Spleen (tissue), 11 donors: ENCODE data around the gene OR10AD1. TPM values are rescaled to one million over a fixed set of nuclear protein-coding genes. Genes with fewer than 3 reads are reported as not detected.

Source experiments
- DNase-seq: peaks from one replicate; pipeline ENCODE4 v3.0.0-alpha.2; 2020
- H3K27ac ChIP-seq, 8 donors: fragments of 200-600 bp; sonication (generic) in 7 of 8; 1 replicate in 4 of 8; 2 replicates in 4 of 8; pipeline versions ENCODE4 v1.5.0 to v1.8.0; 2016 to 2021; ENCODE audit warnings: inconsistent platforms in 4 of 8, mild to moderate bottlenecking in 4 of 8, moderate library complexity in 1 of 8
- H3K27me3 ChIP-seq, 7 donors: fragments of 200-600 bp; sonication (generic) in 6 of 7; replicated peaks in 1 of 7; 1 replicate in 4 of 7; 2 replicates in 3 of 7; pipeline versions ENCODE4 v1.5.0 to v1.8.0; 2016 to 2021; ENCODE audit warnings: inconsistent platforms in 3 of 7, mild to moderate bottlenecking in 1 of 7
- H3K36me3 ChIP-seq, 6 donors: fragments of 200-600 bp; sonication (generic) in 5 of 6; 1 replicate in 4 of 6; 2 replicates in 2 of 6; pipeline versions ENCODE4 v1.5.0 to v1.8.0; 2016 to 2021; ENCODE audit warnings: inconsistent platforms in 2 of 6
- H3K4me1 ChIP-seq, 6 donors: fragments of 200-600 bp; sonication (generic) in 5 of 6; 1 replicate in 3 of 6; 2 replicates in 3 of 6; pipeline versions ENCODE4 v1.5.0 to v1.8.0; 2016 to 2021; ENCODE audit warnings: inconsistent platforms in 3 of 6
- H3K4me3 ChIP-seq, 8 donors: fragments of 200-600 bp; sonication (generic) in 7 of 8; 1 replicate in 4 of 8; 2 replicates in 4 of 8; pipeline versions ENCODE4 v1.5.0 to v1.8.0; 2016 to 2021; ENCODE audit warnings: inconsistent platforms in 4 of 8, mild to moderate bottlenecking in 4 of 8, moderate library complexity in 2 of 8
- H3K9me3 ChIP-seq, 8 donors: fragments of 200-600 bp; sonication (generic) in 7 of 8; 1 replicate in 4 of 8; 2 replicates in 4 of 8; pipeline versions ENCODE4 v1.5.0 to v1.8.0; 2016 to 2021; ENCODE audit warnings: inconsistent platforms in 4 of 8
- POLR2A ChIP-seq, 3 donors: fragments of 450-650 bp; IDR thresholded peaks; one replicate each; pipeline ENCODE4 v1.5.1; 2017; ENCODE audit warnings: antibody characterized with exemption in 3 of 3, mild to moderate bottlenecking in 1 of 3
- POLR2AphosphoS5 ChIP-seq, 3 donors: sonication (generic); formaldehyde crosslinking; IDR thresholded peaks; one replicate each; pipeline ENCODE4 v1.5.1; 2017; ENCODE audit warnings: antibody characterized with exemption in 3 of 3
- WGBS, 5 donors: extraction: QIAGEN DNeasy Blood & Tissue Kit in 3 of 5; methylation state at CpG; one replicate each; pipeline versions ENCODE4 v1.1.5 to v1.1.7; 2013 to 2018; 5-methylcytosine and 5-hydroxymethylcytosine counted together
- intact Hi-C: fragments of 100-400 bp; cut with DNase I; formaldehyde crosslinking; loops from one replicate; pipeline ENCODE4 v1.15.0; 2023; ENCODE audit warnings: low total_unique reads
- polyA plus RNA-seq, 3 donors: library from polyadenylated mRNA; stranded (reverse); fragments of 200-250 nt; gene quantifications; one replicate each; pipeline ENCODE4 v1.2.1, GENCODE V29; 2013
- total RNA-seq, 7 donors: library from RNA; depleted of rRNA in 3 of 7; stranded (reverse); fragments of >200 nt in 3 of 7; fragmentation: NEBNext Ultra II Directional in 4 of 7; extraction: Animal tissue kit (Norgen Biotek cat#: 25700) in 4 of 7; gene quantifications; one replicate each; pipeline versions ENCODE4 v1.1.0 to v1.2.1, GENCODE V29; 2016 to 2021
- TF ChIP-seq, protein P1 (sequence below), 11 experiments: fragments of 200-600 bp in 7 of 11; fragments of 450-650 bp in 4 of 11; sonication (generic) in 4 of 11; IDR thresholded peaks in 8 of 11; conservative IDR thresholded peaks in 3 of 11; 1 replicate in 7 of 11; 2 replicates in 4 of 11; pipeline versions ENCODE4 v1.4.0 to v1.8.0; 2016 to 2021; ENCODE audit warnings: antibody characterized with exemption in 11 of 11, inconsistent platforms in 4 of 11, mild to moderate bottlenecking in 1 of 11
- donor health status: healthy with polysubstance abuse.
- donor health status: DM: no; HTN: no; CAD: no; lungs with moderate emphysema.
- donor health status: DM: no; HTN: no; CAD: no.
- donor health status: Bipolar disorder and iron deficiency.
- donor health status: healthy.
- donor health status: DM: no; HTN: no; CAD: no.
- donor health status: DM: yes; HTN: yes; CAD: no.

The OR10AD1 gene
- total and polyA plus RNA-seq, 10 donors = not detected

- TF ChIP-seq, protein P1, sequence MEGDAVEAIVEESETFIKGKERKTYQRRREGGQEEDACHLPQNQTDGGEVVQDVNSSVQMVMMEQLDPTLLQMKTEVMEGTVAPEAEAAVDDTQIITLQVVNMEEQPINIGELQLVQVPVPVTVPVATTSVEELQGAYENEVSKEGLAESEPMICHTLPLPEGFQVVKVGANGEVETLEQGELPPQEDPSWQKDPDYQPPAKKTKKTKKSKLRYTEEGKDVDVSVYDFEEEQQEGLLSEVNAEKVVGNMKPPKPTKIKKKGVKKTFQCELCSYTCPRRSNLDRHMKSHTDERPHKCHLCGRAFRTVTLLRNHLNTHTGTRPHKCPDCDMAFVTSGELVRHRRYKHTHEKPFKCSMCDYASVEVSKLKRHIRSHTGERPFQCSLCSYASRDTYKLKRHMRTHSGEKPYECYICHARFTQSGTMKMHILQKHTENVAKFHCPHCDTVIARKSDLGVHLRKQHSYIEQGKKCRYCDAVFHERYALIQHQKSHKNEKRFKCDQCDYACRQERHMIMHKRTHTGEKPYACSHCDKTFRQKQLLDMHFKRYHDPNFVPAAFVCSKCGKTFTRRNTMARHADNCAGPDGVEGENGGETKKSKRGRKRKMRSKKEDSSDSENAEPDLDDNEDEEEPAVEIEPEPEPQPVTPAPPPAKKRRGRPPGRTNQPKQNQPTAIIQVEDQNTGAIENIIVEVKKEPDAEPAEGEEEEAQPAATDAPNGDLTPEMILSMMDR (IDR thresholded peaks at IDR 0.05 in 8 of 11, conservative IDR thresholded peaks at IDR 0.05 in 3 of 11) = no peak
- TF ChIP-seq POLR2AphosphoS5 (IDR thresholded peaks at IDR 0.05) (no peak), POLR2A (IDR thresholded peaks at IDR 0.05) (no peak)
- H3K27me3 ChIP-seq = no peaks in the 10 kb centered on the region
- H3K36me3 ChIP-seq = peaks cover 0 to 20% (median 0%) of the 10 kb centered on the region in 6 donors
- H3K4me1 ChIP-seq = peaks cover 10 to 34% (median 26%) of the 10 kb centered on the region in 6 donors
- no peak for DNase-seq
- intact Hi-C loops = no loop called here
- no peak overlapping the region for H3K27ac ChIP-seq
- peaks cover 0 to 55% (median 40%) of the 10 kb centered on the region in 8 donors for H3K9me3 ChIP-seq
- WGBS, 5 donors = 92 to 99% (median 95%) methylated on average over 8 of the region's 8 CpGs
- H3K4me3 ChIP-seq = no peak overlapping the region
Measured at GRCh38 chr12:48202766-48203165, 326 bp downstream of the OR10AD1 start.

DNA sequence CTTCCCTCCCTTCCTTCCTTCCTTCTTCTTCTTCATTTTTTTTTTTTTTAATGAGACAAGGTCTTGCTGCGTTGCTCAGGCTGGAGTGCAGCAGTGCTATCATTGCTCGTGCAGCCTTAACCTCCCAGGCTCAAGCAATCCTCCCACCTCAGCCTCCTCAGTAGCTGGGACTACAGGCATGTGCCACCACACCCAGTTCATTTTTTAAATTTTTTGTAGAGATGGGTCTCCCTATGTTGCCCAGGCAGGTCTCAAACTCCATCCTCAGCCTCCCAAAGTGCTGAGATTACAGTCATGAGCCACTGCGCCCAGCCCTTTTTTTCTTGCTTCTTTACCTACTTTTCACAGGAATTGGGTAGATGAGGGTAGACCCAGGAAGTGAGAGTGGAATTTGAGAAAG lies 1.6 kb downstream of the OR10AD1 start:
- Histone ChIP-seq H3K27ac (peak overlapping the region in 1 of 8 donors; percentile 94), H3K27me3 (no peaks in the 10 kb centered on the region), H3K4me3 (no peak overlapping the region), H3K9me3 (peaks cover 0 to 42% (median 27%) of the 10 kb centered on the region in 8 donors), H3K36me3 (peaks cover 0 to 18% (median 0%) of the 10 kb centered on the region in 6 donors), H3K4me1 (peaks cover 10 to 45% (median 35%) of the 10 kb centered on the region in 6 donors)
- intact Hi-C loops = no loop called here
- no peak for DNase-seq
- TF ChIP-seq POLR2A (IDR thresholded peaks at IDR 0.05) (no peak), POLR2AphosphoS5 (IDR thresholded peaks at IDR 0.05) (no peak)
- TF ChIP-seq, protein P1 (IDR thresholded peaks at IDR 0.05 in 8 of 11, conservative IDR thresholded peaks at IDR 0.05 in 3 of 11) = no peak
- WGBS, 5 donors = 84 to 96% (median 91%) methylated on average over 3 of the region's 3 CpGs

- DNase-seq = no peak
- H3K27ac ChIP-seq = peak overlapping the region in 3 of 8 donors; percentile 94 to 97 (median 96)
- intact Hi-C loops = no loop called here
- H3K9me3 ChIP-seq = peaks cover 0 to 38% (median 23%) of the 10 kb centered on the region in 8 donors
- TF ChIP-seq, protein P1 (IDR thresholded peaks at IDR 0.05 in 8 of 11, conservative IDR thresholded peaks at IDR 0.05 in 3 of 11) = no peak
- TF ChIP-seq POLR2AphosphoS5 (IDR thresholded peaks at IDR 0.05) (no peak), POLR2A (IDR thresholded peaks at IDR 0.05) (no peak)
- H3K4me3 ChIP-seq = no peak overlapping the region
- H3K4me1 ChIP-seq = peaks cover 10 to 45% (median 35%) of the 10 kb centered on the region in 6 donors
- H3K27me3 ChIP-seq = no peaks in the 10 kb centered on the region
- H3K36me3 ChIP-seq = peaks cover 0 to 16% (median 0%) of the 10 kb centered on the region in 6 donors
- 71 to 87% (median 82%) methylated on average over 3 of the region's 3 CpGs for WGBS, 5 donors
Measured at GRCh38 chr12:48201091-48201490, 2.0 kb downstream of the OR10AD1 start.

- no peak for DNase-seq
Measured at GRCh38 chr12:48199774-48200221, 3.3 kb downstream of the OR10AD1 start.

More at GRCh38 chr12:48199774-48200221, 3.3 kb downstream of the OR10AD1 start:
- 19 to 23% (median 20%) methylated on average over 3 of the region's 3 CpGs for WGBS, 5 donors
- Histone ChIP-seq H3K27me3 (no peaks in the 10 kb centered on the region), H3K4me1 (peaks cover 10 to 45% (median 35%) of the 10 kb centered on the region in 6 donors), H3K9me3 (peaks cover 0 to 25% (median 11%) of the 10 kb centered on the region in 8 donors), H3K36me3 (peaks cover 0 to 5% (median 0%) of the 10 kb centered on the region in 6 donors), H3K4me3 (peak overlapping the region in 4 of 8 donors; percentile 0 to 73 (median 54)), H3K27ac (peak overlapping the region in 7 of 8 donors; percentile 94 to 99 (median 97))
- intact Hi-C loops = no loop called here
- TF ChIP-seq POLR2AphosphoS5 (IDR thresholded peaks at IDR 0.05) (no peak), POLR2A (IDR thresholded peaks at IDR 0.05) (no peak)
- TF ChIP-seq, protein P1 (IDR thresholded peaks at IDR 0.05 in 8 of 11, conservative IDR thresholded peaks at IDR 0.05 in 3 of 11) = no peak
